HCT116 (cell line): ENCODE results near the gene FERMT2.

Source experiments
- CEBPB ChIP-seq: IDR thresholded peaks from 2 replicates; pipeline ENCODE4 v1.6.1; 2012; ENCODE audit warnings: low read depth
- POLR2A ChIP-seq: IDR thresholded peaks from 2 replicates; pipeline ENCODE4 v1.7.0; 2011; ENCODE audit warnings: borderline replicate concordance; ENCODE audit not compliant: insufficient read depth, insufficient read length; ENCODE audit errors: extremely low read depth
- TF ChIP-seq, protein P1 (sequence below), 3 experiments: fragments of 200-600 bp in 1 of 3; sonication (generic) in 1 of 3; IDR thresholded peaks in 2 of 3; conservative IDR thresholded peaks in 1 of 3; 2 replicates each; pipeline ENCODE4 v1.5.1; 2012 to 2017; ENCODE audit warnings: low read depth in 2 of 3, low read length in 2 of 3, antibody characterized with exemption in 1 of 3, borderline replicate concordance in 1 of 3, control low read depth in 1 of 3, mild to moderate bottlenecking in 1 of 3, mixed read lengths in 1 of 3, mixed run types in 1 of 3, moderate library complexity in 1 of 3; ENCODE audit not compliant: insufficient read depth in 1 of 3

DNA sequence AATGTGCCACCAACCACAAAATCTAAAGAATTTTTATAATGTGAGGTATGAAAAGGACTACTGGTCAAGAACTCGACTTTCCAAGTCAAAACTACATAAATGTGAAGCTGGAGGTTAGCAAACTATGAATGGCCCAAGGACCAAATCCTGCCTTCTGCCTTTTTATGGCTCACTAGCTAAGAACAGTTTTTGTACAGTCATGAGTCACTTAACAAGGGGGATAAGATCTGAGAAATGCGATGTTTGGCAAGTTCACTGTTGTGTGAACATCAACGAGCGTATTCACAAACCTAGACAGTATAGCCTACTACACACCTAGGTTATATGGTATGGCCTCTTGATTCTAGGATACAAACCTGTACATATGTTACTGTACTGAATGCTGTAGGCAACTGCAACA is 28.2 kb downstream of the FERMT2 start:
- TF ChIP-seq POLR2A (no peak), CEBPB (no peak)
- TF ChIP-seq, protein P1, sequence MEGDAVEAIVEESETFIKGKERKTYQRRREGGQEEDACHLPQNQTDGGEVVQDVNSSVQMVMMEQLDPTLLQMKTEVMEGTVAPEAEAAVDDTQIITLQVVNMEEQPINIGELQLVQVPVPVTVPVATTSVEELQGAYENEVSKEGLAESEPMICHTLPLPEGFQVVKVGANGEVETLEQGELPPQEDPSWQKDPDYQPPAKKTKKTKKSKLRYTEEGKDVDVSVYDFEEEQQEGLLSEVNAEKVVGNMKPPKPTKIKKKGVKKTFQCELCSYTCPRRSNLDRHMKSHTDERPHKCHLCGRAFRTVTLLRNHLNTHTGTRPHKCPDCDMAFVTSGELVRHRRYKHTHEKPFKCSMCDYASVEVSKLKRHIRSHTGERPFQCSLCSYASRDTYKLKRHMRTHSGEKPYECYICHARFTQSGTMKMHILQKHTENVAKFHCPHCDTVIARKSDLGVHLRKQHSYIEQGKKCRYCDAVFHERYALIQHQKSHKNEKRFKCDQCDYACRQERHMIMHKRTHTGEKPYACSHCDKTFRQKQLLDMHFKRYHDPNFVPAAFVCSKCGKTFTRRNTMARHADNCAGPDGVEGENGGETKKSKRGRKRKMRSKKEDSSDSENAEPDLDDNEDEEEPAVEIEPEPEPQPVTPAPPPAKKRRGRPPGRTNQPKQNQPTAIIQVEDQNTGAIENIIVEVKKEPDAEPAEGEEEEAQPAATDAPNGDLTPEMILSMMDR (IDR thresholded peaks at IDR 0.05 in 2 of 3, conservative IDR thresholded peaks at IDR 0.05 in 1 of 3; ENCODE audit: borderline replicate concordance in 1 of 3, insufficient read depth in 1 of 3, low read depth in 2 of 3, low read length in 2 of 3): no peak
